Measurements from ENCODE around the gene PRICKLE3. TPM values are rescaled to one million over a fixed set of nuclear protein-coding genes. Genes with fewer than 3 reads are reported as not detected.
"Not testable (repeated sequence)": the region's sequence is repeated elsewhere in the genome, so short reads cannot be mapped to it uniquely, and the experiment has no call there.

The PRICKLE3 gene
- total and polyA plus RNA-seq, 4 donors, result 7.6 to 16.3 (median 11.3) TPM

DNA sequence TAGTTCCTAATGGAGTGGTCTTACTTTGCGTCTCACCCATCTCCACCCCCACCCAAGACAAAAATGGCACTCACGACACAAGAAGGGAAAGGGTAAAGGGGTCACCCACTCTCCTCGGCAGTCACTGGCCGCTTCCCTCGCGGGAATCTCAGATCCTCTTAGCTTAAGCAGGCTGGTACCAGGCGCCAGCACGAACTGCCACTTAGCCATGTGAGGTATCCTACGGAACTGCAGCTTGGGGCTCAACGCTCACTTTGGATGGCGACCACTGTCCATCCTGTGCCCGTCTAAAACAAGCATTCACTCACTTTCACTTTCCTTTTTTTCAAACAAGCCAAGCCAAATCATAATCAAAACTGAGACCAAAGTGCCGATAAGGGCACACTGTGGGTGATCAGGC, 38.2 kb downstream of the PRICKLE3 start:
- TF ChIP-seq, protein P1, sequence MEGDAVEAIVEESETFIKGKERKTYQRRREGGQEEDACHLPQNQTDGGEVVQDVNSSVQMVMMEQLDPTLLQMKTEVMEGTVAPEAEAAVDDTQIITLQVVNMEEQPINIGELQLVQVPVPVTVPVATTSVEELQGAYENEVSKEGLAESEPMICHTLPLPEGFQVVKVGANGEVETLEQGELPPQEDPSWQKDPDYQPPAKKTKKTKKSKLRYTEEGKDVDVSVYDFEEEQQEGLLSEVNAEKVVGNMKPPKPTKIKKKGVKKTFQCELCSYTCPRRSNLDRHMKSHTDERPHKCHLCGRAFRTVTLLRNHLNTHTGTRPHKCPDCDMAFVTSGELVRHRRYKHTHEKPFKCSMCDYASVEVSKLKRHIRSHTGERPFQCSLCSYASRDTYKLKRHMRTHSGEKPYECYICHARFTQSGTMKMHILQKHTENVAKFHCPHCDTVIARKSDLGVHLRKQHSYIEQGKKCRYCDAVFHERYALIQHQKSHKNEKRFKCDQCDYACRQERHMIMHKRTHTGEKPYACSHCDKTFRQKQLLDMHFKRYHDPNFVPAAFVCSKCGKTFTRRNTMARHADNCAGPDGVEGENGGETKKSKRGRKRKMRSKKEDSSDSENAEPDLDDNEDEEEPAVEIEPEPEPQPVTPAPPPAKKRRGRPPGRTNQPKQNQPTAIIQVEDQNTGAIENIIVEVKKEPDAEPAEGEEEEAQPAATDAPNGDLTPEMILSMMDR (IDR thresholded peaks at IDR 0.05; ENCODE audit: control extremely low read depth, extremely low read depth), result no peak
- no peaks in the 10 kb centered on the region for H3K4me1 ChIP-seq (ENCODE audit: control insufficient read depth in 5 of 5, insufficient read depth in 5 of 5, low read length in 5 of 5)
- 85 to 94% methylated on average over 12 to 13 of the region's 13 CpGs for WGBS, 2 donors
- no peak for DNase-seq
- H3K27me3 ChIP-seq (ENCODE audit: control insufficient read depth in 3 of 3, insufficient read depth in 3 of 3, low read length in 2 of 3), result no peaks in the 10 kb centered on the region
- H3K9me3 ChIP-seq (ENCODE audit: control insufficient read depth in 4 of 4, insufficient read depth in 3 of 4, low read length in 3 of 4), result peaks cover 0 to 11% (median 5%) of the 10 kb centered on the region in 4 donors
- no peaks in the 10 kb centered on the region for H3K36me3 ChIP-seq (ENCODE audit: control insufficient read depth in 4 of 4, insufficient read depth in 4 of 4, low read length in 4 of 4)
- no peak overlapping the region for H3K9ac ChIP-seq (ENCODE audit: insufficient read depth in 1 of 2, low read length in 2 of 2)
- ATAC-seq (ENCODE audit: insufficient read depth, low FRiP score), result no peak
- H3K4me3 ChIP-seq, result no peak overlapping the region
- H3K27ac ChIP-seq (ENCODE audit: low read depth in 1 of 2, low read length in 1 of 2), result no peak overlapping the region

DNA sequence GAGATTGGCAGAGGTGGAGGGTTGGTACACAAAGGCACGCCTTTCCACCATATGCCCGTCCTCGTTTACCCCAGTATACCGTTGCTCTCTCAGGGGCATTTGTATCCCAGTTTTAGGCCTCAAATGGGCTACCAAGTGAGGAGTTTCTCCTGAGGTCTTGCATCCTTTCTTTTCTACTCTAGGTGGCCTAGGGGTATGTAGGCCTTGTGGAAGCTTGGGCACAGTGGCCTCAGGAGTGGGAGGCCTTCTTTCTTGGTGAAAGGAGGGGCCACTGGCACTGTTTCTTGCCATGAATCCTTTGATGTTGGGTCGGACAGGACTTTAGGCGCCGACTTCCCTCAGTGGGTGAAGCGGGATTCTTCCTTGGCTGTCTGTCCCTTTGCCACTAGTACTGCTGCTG, 38.9 kb downstream of the PRICKLE3 start:
- ATAC-seq (ENCODE audit: insufficient read depth, low FRiP score) (no peak), DNase-seq (no peak)
- TF ChIP-seq, protein P1 (IDR thresholded peaks at IDR 0.05; ENCODE audit: control extremely low read depth, extremely low read depth), result no peak
- H3K9me3 ChIP-seq (ENCODE audit: control insufficient read depth in 4 of 4, insufficient read depth in 3 of 4, low read length in 3 of 4), result peaks cover 0 to 16% (median 5%) of the 10 kb centered on the region in 4 donors
- WGBS, 2 donors, result 91 to 97% methylated on average over 5 to 8 of the region's 8 CpGs
- no peaks in the 10 kb centered on the region for H3K27me3 ChIP-seq (ENCODE audit: control insufficient read depth in 3 of 3, insufficient read depth in 3 of 3, low read length in 2 of 3)
- H3K4me3 ChIP-seq, result no peak overlapping the region
- H3K9ac ChIP-seq (ENCODE audit: insufficient read depth in 1 of 2, low read length in 2 of 2), result no peak overlapping the region
- H3K4me1 ChIP-seq (ENCODE audit: control insufficient read depth in 5 of 5, insufficient read depth in 5 of 5, low read length in 5 of 5), result no peaks in the 10 kb centered on the region
- no peak overlapping the region for H3K27ac ChIP-seq (ENCODE audit: low read depth in 1 of 2, low read length in 1 of 2)
- H3K36me3 ChIP-seq (ENCODE audit: control insufficient read depth in 4 of 4, insufficient read depth in 4 of 4, low read length in 4 of 4), result no peaks in the 10 kb centered on the region

DNA sequence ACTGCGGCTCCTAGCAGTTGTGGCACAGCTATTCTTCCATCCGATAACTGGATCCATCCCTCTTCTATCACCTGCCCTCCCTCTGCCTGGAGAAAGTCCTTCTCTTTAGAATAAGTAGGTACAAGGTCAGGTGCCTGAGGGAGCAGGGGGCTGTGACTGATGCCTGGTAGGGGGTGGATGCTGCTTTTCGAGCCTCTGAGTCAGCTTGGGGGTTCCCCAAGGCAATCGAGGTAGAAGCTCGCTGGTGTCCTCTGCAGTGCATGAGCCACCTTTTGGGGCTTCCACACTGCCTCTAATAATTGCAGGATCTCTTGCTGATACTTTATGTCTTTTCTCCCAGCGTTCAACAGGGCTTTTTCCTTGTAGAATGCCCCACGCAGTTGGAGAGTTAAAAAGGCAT, 43.0 kb downstream of the PRICKLE3 start:
- H3K4me3 ChIP-seq; H3K9ac ChIP-seq (ENCODE audit: insufficient read depth in 1 of 2, low read length in 2 of 2); ATAC-seq (ENCODE audit: insufficient read depth, low FRiP score); H3K27me3 ChIP-seq (ENCODE audit: control insufficient read depth in 3 of 3, insufficient read depth in 3 of 3, low read length in 2 of 3); H3K27ac ChIP-seq (ENCODE audit: low read depth in 1 of 2, low read length in 1 of 2); H3K36me3 ChIP-seq (ENCODE audit: control insufficient read depth in 4 of 4, insufficient read depth in 4 of 4, low read length in 4 of 4); H3K4me1 ChIP-seq (ENCODE audit: control insufficient read depth in 5 of 5, insufficient read depth in 5 of 5, low read length in 5 of 5); DNase-seq: not testable (repeated sequence)
- peaks cover 0 to 29% (median 14%) of the 10 kb centered on the region in 4 donors for H3K9me3 ChIP-seq (ENCODE audit: control insufficient read depth in 4 of 4, insufficient read depth in 3 of 4, low read length in 3 of 4)
- WGBS, 2 donors, result 65 to 84% methylated on average over 7 of the region's 7 CpGs

DNA sequence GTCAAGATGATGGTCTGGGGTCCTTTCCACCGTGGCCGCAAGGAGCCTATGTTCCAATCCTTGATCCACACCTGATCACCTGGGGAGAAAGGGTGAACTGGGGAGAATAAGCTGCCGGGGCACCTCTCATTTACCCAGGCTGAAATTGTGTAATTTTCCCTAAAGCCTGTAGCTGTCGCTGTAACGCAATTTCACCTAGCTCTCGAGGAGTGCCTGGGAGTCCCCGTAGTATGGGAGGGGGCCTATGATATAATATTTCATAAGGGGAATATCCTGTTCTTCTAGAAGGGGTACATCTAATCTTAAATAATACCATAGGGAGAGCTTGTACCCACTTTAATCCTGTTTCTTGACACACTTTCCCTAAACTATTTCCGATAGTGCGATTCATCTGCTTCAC, 43.9 kb downstream of the PRICKLE3 start:
- not testable (repeated sequence) for H3K4me1 ChIP-seq (ENCODE audit: control insufficient read depth in 5 of 5, insufficient read depth in 5 of 5, low read length in 5 of 5); H3K4me3 ChIP-seq; H3K36me3 ChIP-seq (ENCODE audit: control insufficient read depth in 4 of 4, insufficient read depth in 4 of 4, low read length in 4 of 4); H3K9ac ChIP-seq (ENCODE audit: insufficient read depth in 1 of 2, low read length in 2 of 2); H3K27me3 ChIP-seq (ENCODE audit: control insufficient read depth in 3 of 3, insufficient read depth in 3 of 3, low read length in 2 of 3); ATAC-seq (ENCODE audit: insufficient read depth, low FRiP score); DNase-seq; H3K27ac ChIP-seq (ENCODE audit: low read depth in 1 of 2, low read length in 1 of 2)
- 47% methylated on average over 9 of the region's 9 CpGs for WGBS, 2 donors
- peaks cover 0 to 33% (median 11%) of the 10 kb centered on the region in 4 donors for H3K9me3 ChIP-seq (ENCODE audit: control insufficient read depth in 4 of 4, insufficient read depth in 3 of 4, low read length in 3 of 4)

DNA sequence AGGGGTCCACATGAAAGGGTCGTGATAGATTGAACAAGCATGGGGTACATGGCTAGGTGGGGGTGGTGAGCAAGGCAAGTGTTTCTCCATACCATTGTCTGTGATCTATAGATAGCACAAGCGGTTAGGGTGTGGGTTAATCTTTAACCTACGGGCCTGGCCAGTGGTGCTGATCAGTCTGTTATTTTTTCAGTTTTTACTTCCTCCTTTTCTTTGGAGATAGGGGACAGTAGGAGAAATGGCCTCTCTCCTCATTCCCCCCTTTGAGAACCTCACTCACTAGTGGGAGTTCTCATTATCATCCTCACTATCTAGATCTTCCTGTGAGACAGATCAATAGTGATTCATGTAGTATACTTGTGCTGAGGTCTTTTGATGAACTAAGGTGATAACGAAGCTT, 46.5 kb downstream of the PRICKLE3 start:
- Histone ChIP-seq H3K4me3 (no peak overlapping the region), H3K9ac (ENCODE audit: insufficient read depth in 1 of 2, low read length in 2 of 2) (no peak overlapping the region), H3K27ac (ENCODE audit: low read depth in 1 of 2, low read length in 1 of 2) (no peak overlapping the region), H3K9me3 (ENCODE audit: control insufficient read depth in 4 of 4, insufficient read depth in 3 of 4, low read length in 3 of 4) (peaks cover 0 to 31% (median 11%) of the 10 kb centered on the region in 4 donors), H3K4me1 (ENCODE audit: control insufficient read depth in 5 of 5, insufficient read depth in 5 of 5, low read length in 5 of 5) (no peaks in the 10 kb centered on the region), H3K36me3 (ENCODE audit: control insufficient read depth in 4 of 4, insufficient read depth in 4 of 4, low read length in 4 of 4) (no peaks in the 10 kb centered on the region), H3K27me3 (ENCODE audit: control insufficient read depth in 3 of 3, insufficient read depth in 3 of 3, low read length in 2 of 3) (no peaks in the 10 kb centered on the region)
- TF ChIP-seq, protein P1 (IDR thresholded peaks at IDR 0.05; ENCODE audit: control extremely low read depth, extremely low read depth), result no peak
- ATAC-seq (ENCODE audit: insufficient read depth, low FRiP score) (no peak), DNase-seq (no peak)
- WGBS, 2 donors, result 80 to 90% methylated on average over 4 of the region's 4 CpGs

Measured in lung (tissue), 12 donors.